ENCODE results near the gene DUXB.

Gene DUXB

DNA sequence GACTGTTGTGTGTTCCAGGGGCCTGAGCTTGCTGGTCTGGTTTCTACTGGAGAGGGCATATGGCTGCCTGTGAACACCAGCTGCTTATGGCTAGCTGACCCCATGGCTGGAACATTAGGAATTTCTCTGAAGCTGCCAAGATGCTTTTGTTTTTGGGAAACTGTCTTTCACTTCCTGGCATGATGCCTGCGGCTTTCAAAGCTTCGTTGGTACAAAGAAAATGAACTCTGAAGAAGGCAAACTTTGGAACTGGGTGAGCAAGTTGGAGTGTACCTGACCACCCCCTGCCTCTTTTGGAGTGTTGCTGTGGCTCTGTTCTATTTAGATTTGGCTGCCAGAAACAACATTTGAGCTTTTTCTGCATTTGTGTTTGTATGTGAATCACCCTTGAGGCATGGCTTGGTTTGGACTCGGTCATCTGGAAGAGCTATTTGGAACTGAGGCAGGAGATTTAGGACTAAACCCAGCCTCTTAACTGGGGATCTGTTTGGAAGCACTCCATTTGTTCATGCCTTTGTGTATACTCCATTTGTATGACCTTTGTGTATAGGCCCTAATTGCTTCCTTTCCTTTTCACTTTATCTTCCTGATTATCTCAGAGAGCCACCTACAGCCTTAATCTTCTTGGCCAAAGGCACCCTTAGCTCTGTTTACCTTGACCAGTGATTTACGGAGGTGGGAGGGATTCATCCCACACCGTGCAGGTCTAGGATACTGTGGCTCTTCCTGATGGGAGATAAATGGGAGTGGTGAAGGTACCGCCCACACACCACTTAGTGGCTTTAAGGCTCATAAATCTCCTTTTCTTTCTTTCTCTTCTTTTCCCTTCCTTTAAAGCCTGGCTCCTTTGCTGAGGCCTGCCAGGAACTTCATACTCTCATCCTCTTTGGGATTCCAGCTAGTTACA, 32.3 kb upstream of the DUXB start:
- Mint-ChIP-seq H3K27me3 (ENCODE audit: low read depth, poor library complexity) (peaks cover 8% of the 10 kb centered on the region), H3K36me3 (ENCODE audit: low read depth) (peaks cover 11% of the 10 kb centered on the region), H3K9me3 (peaks cover 37% of the 10 kb centered on the region), H3K4me1 (peaks cover 23% of the 10 kb centered on the region), H3K4me3 (peak overlapping the region; percentile 48), H3K27ac (peak overlapping the region; percentile 87)
- TF ChIP-seq, protein P1, sequence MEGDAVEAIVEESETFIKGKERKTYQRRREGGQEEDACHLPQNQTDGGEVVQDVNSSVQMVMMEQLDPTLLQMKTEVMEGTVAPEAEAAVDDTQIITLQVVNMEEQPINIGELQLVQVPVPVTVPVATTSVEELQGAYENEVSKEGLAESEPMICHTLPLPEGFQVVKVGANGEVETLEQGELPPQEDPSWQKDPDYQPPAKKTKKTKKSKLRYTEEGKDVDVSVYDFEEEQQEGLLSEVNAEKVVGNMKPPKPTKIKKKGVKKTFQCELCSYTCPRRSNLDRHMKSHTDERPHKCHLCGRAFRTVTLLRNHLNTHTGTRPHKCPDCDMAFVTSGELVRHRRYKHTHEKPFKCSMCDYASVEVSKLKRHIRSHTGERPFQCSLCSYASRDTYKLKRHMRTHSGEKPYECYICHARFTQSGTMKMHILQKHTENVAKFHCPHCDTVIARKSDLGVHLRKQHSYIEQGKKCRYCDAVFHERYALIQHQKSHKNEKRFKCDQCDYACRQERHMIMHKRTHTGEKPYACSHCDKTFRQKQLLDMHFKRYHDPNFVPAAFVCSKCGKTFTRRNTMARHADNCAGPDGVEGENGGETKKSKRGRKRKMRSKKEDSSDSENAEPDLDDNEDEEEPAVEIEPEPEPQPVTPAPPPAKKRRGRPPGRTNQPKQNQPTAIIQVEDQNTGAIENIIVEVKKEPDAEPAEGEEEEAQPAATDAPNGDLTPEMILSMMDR (IDR thresholded peaks at IDR 0.05), result no peak
- DNase-seq, result peak; percentile 43

DNA sequence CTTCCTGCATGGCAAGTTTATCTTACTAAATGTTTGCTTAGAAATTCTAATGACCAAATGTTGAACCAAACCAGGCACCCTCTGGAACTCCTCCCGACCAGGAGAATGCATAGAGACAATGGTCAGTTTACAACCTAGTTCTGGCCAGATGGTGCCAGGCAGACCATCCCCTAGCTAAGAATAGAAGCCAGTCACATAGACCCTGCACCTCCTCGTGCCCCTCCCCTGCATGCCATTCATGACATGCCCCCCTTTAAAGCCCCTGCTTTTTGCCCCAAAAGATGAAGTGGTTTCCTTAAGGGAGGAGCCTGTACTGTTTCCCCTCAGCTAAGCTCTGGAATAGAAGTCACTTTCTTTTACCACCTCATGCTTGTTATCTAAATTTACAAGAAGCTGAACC, 31.6 kb upstream of the DUXB start:
- Mint-ChIP-seq H3K27ac (no peak overlapping the region), H3K4me1 (peaks cover 23% of the 10 kb centered on the region), H3K4me3 (no peak overlapping the region), H3K9me3 (peaks cover 30% of the 10 kb centered on the region), H3K27me3 (ENCODE audit: low read depth, poor library complexity) (peaks cover 8% of the 10 kb centered on the region), H3K36me3 (ENCODE audit: low read depth) (peaks cover 8% of the 10 kb centered on the region)
- DNase-seq, result no peak
- TF ChIP-seq, protein P1 (IDR thresholded peaks at IDR 0.05), result no peak

DNA sequence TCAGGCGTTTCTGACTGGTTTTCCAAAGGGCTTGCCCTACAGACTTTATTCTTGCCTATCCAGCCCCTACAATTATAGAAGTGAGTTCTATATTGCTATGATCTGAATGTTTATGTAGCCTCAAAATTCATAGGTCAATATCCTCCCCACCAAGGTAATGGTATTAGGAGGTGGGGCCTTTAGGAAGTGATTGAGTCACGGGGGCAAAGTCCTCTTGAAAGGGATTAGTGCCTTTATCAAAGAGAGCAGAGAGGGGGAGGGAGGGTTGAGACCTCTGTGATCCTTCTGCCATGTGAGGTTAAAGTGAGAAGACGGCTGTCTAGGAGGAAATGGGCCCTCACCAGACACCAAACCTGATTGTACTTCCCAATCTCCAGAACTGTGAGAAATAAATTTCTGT, 26.0 kb upstream of the DUXB start:
- TF ChIP-seq, protein P1 (IDR thresholded peaks at IDR 0.05), result no peak
- H3K36me3 Mint-ChIP-seq (ENCODE audit: low read depth), result no peaks in the 10 kb centered on the region
- no peak for DNase-seq
- no peak overlapping the region for H3K4me3 Mint-ChIP-seq
- H3K9me3 Mint-ChIP-seq, result peaks cover 16% of the 10 kb centered on the region
- H3K4me1 Mint-ChIP-seq, result peaks cover under 1% of the 10 kb centered on the region
- no peak overlapping the region for H3K27ac Mint-ChIP-seq
- H3K27me3 Mint-ChIP-seq (ENCODE audit: low read depth, poor library complexity), result peaks cover 5% of the 10 kb centered on the region

DNA sequence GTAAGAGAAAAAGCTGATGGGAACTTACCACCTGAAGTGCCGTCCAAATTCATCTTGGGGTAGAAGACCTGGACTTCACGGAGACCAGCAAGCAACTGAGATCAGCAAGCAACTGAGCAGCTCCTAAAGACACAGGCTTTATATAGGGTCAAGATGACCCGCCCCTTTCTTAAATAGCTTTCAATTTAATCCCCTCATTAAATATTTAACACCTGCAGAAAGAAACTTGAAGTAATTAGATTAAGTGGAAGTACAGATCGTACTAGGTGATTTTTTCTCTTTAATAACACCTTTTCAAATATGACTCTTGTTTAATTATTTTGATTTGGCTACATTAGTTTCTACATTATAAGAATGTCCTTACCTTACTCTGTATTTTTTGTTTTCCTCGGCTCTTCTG, 25.1 kb upstream of the DUXB start, which contains the start of gene CPHXL:
Gene CPHXL, minus strand, starts transcription at position 101 of the 400 bp plus-strand sequence. Its CDS starts 48 bp downstream, at position 53.
- Mint-ChIP-seq H3K9me3 (peaks cover 24% of the 10 kb centered on the region), H3K27me3 (ENCODE audit: low read depth, poor library complexity) (peaks cover 5% of the 10 kb centered on the region), H3K4me3 (no peak within 1 kb of the TSS), H3K36me3 (ENCODE audit: low read depth) (no peaks in the 10 kb centered on the region), H3K27ac (no peak within 1 kb of the TSS), H3K4me1 (no peaks in the 10 kb centered on the region)
- DNase-seq, result no peak
- TF ChIP-seq, protein P1 (IDR thresholded peaks at IDR 0.05), result no peak

DNA sequence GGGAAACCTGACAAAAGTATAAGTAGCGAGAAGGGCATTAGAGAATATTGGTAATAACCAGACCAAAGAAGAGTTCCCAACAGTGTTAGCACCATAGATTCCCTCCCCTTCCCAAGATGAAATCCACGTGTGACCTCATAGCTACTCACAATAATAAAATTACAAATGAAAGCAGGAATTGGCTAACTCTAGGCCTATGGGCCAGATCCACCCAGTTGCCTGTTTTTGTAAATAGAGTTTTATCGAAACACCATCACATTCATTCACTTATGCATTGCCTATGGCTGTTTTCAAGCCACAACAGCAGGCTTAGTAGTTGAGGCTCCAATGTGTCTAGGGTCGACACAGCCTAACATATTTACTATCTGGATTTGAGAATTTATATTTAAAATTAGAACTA, 17.2 kb upstream of the DUXB start:
- H3K4me1 Mint-ChIP-seq, result no peaks in the 10 kb centered on the region
- H3K4me3 Mint-ChIP-seq, result no peak overlapping the region
- TF ChIP-seq, protein P1 (IDR thresholded peaks at IDR 0.05), result no peak
- peaks cover 25% of the 10 kb centered on the region for H3K36me3 Mint-ChIP-seq (ENCODE audit: low read depth)
- H3K27me3 Mint-ChIP-seq (ENCODE audit: low read depth, poor library complexity), result peaks cover 20% of the 10 kb centered on the region
- peaks cover 52% of the 10 kb centered on the region for H3K9me3 Mint-ChIP-seq
- H3K27ac Mint-ChIP-seq, result no peak overlapping the region
- no peak for DNase-seq
